ENCODE data around the gene GCFC2.

DNA sequence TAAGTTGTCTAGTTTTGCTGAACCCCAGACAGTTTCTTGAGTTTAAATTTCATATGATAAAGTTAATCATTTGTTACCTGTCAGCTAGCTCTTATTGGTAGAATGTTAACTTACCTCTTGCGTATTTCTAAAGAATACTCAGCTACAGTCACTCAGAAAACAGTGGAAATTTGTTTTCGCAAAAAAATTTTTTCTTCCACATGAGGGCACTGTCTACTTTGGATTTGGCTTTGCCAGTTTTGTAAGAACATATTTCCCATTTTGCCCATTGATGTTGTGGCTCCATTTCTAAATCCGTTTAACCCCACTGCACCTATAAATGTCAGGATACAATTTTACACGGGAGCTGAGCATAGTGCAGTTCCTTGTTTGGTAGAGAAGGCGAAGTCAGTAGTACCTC lies 19.1 kb upstream of the GCFC2 start:
- TF ChIP-seq, protein P1, sequence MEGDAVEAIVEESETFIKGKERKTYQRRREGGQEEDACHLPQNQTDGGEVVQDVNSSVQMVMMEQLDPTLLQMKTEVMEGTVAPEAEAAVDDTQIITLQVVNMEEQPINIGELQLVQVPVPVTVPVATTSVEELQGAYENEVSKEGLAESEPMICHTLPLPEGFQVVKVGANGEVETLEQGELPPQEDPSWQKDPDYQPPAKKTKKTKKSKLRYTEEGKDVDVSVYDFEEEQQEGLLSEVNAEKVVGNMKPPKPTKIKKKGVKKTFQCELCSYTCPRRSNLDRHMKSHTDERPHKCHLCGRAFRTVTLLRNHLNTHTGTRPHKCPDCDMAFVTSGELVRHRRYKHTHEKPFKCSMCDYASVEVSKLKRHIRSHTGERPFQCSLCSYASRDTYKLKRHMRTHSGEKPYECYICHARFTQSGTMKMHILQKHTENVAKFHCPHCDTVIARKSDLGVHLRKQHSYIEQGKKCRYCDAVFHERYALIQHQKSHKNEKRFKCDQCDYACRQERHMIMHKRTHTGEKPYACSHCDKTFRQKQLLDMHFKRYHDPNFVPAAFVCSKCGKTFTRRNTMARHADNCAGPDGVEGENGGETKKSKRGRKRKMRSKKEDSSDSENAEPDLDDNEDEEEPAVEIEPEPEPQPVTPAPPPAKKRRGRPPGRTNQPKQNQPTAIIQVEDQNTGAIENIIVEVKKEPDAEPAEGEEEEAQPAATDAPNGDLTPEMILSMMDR (IDR thresholded peaks at IDR 0.05; ENCODE audit: insufficient read depth, low read length) = no peak
- TF ChIP-seq, protein P2, sequence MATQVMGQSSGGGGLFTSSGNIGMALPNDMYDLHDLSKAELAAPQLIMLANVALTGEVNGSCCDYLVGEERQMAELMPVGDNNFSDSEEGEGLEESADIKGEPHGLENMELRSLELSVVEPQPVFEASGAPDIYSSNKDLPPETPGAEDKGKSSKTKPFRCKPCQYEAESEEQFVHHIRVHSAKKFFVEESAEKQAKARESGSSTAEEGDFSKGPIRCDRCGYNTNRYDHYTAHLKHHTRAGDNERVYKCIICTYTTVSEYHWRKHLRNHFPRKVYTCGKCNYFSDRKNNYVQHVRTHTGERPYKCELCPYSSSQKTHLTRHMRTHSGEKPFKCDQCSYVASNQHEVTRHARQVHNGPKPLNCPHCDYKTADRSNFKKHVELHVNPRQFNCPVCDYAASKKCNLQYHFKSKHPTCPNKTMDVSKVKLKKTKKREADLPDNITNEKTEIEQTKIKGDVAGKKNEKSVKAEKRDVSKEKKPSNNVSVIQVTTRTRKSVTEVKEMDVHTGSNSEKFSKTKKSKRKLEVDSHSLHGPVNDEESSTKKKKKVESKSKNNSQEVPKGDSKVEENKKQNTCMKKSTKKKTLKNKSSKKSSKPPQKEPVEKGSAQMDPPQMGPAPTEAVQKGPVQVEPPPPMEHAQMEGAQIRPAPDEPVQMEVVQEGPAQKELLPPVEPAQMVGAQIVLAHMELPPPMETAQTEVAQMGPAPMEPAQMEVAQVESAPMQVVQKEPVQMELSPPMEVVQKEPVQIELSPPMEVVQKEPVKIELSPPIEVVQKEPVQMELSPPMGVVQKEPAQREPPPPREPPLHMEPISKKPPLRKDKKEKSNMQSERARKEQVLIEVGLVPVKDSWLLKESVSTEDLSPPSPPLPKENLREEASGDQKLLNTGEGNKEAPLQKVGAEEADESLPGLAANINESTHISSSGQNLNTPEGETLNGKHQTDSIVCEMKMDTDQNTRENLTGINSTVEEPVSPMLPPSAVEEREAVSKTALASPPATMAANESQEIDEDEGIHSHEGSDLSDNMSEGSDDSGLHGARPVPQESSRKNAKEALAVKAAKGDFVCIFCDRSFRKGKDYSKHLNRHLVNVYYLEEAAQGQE (IDR thresholded peaks at IDR 0.05; ENCODE audit: insufficient replicate concordance, low read depth) = no peak
- TF ChIP-seq POLR2AphosphoS5 (IDR thresholded peaks at IDR 0.05; ENCODE audit: low read depth) (no peak), GABPA (IDR thresholded peaks at IDR 0.05; ENCODE audit: low read depth) (no peak)
